Tibial nerve (tissue), 4 donors: Measurements from ENCODE around the gene TLR2. TPM values are rescaled to one million over a fixed set of nuclear protein-coding genes. Genes with fewer than 3 reads are reported as not detected.
A peak's percentile ranks its signal among the peaks of the same experiment; 100 is the strongest.

Experiments used
- DNase-seq, 2 donors: peaks; one replicate each; pipeline ENCODE4 v3.0.0-alpha.2; 2019; ENCODE audit warnings: low spot score in 2 of 2
- H3K27ac ChIP-seq, 4 donors: fragments of 200-600 bp; sonication (generic) in 3 of 4; one replicate each; pipeline ENCODE4 v1.5.1; 2017 to 2019; ENCODE audit warnings: mild to moderate bottlenecking in 1 of 4
- H3K27me3 ChIP-seq, 2 donors: fragments of 200-600 bp; sonication (generic) in 1 of 2; one replicate each; pipeline versions ENCODE4 v1.5.1 to v1.6.0; 2017 to 2019
- H3K36me3 ChIP-seq, 3 donors: fragments of 200-600 bp; sonication (generic); one replicate each; pipeline ENCODE4 v1.5.1; 2018 to 2019
- H3K4me1 ChIP-seq, 4 donors: fragments of 200-600 bp; sonication (generic) in 3 of 4; one replicate each; pipeline ENCODE4 v1.5.1; 2017 to 2019
- H3K4me3 ChIP-seq, 4 donors: fragments of 200-600 bp; sonication (generic) in 3 of 4; one replicate each; pipeline ENCODE4 v1.5.1; 2017 to 2019; ENCODE audit warnings: mild to moderate bottlenecking in 1 of 4, moderate library complexity in 1 of 4
- H3K9me3 ChIP-seq, 4 donors: fragments of 200-600 bp; sonication (generic) in 3 of 4; one replicate each; pipeline ENCODE4 v1.5.1; 2017 to 2019
- CTCF ChIP-seq, 5 experiments: fragments of 200-600 bp in 3 of 5; fragments of 450-650 bp in 2 of 5; sonication (generic) in 3 of 5; IDR thresholded peaks; one replicate each; pipeline ENCODE4 v1.5.1; 2016 to 2019; ENCODE audit warnings: antibody characterized with exemption in 5 of 5, mild to moderate bottlenecking in 3 of 5, moderate library complexity in 2 of 5
- EP300 ChIP-seq, 2 donors: sonication (generic); formaldehyde crosslinking; IDR thresholded peaks; one replicate each; pipeline ENCODE4 v1.6.1; 2017; ENCODE audit warnings: antibody characterized with exemption in 2 of 2, mild to moderate bottlenecking in 1 of 2
- POLR2A ChIP-seq, 2 donors: fragments of 450-650 bp; IDR thresholded peaks; one replicate each; pipeline ENCODE4 v1.6.1; 2017; ENCODE audit warnings: antibody characterized with exemption in 2 of 2, mild to moderate bottlenecking in 2 of 2, moderate library complexity in 2 of 2
- WGBS, 2 donors: methylation state at CpG; one replicate each; pipeline ENCODE4 v1.1.5; 2018; 5-methylcytosine and 5-hydroxymethylcytosine counted together
- total RNA-seq, 4 donors: library from RNA; depleted of rRNA; stranded (reverse); fragments of >200 nt; gene quantifications; one replicate each; pipeline ENCODE4 v1.1.0, GENCODE V29; 2016

TLR2 gene
- total RNA-seq, 4 donors from 2014 or later: 25.1 to 44.6 (median 36.3) TPM

DNA sequence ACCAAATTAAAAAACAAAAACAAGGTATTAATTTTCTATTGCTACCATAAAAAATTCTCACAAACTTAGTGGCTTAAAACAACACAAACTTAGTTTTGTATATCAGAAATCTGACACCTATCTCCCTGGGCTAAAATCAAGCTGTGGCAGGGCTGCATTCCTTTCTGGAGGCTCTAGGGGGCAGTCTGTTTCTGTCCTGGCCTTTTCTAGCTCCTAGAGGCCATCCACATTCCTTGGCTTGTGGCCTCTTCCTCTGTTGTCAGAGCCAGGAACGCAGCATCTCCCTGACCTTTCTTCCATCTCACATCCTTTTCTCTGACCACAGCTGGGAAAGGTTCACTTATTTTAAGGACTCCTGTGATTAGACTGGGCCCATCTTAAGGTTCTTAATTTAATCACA is 38.9 kb upstream of the TLR2 start:
- H3K27me3 ChIP-seq: no peaks in the 10 kb centered on the region
- DNase-seq: no peak
- 78 to 81% methylated on average over 1 of the region's 1 CpG for WGBS, 2 donors
- no peak overlapping the region for H3K4me3 ChIP-seq
- peaks cover 0 to 4% (median 0%) of the 10 kb centered on the region in 4 donors for H3K9me3 ChIP-seq
- H3K27ac ChIP-seq: no peak overlapping the region
- no peaks in the 10 kb centered on the region for H3K4me1 ChIP-seq
- TF ChIP-seq POLR2A (IDR thresholded peaks at IDR 0.05) (no peak), CTCF (IDR thresholded peaks at IDR 0.05) (no peak), EP300 (IDR thresholded peaks at IDR 0.05) (no peak)
- H3K36me3 ChIP-seq: no peaks in the 10 kb centered on the region

DNA sequence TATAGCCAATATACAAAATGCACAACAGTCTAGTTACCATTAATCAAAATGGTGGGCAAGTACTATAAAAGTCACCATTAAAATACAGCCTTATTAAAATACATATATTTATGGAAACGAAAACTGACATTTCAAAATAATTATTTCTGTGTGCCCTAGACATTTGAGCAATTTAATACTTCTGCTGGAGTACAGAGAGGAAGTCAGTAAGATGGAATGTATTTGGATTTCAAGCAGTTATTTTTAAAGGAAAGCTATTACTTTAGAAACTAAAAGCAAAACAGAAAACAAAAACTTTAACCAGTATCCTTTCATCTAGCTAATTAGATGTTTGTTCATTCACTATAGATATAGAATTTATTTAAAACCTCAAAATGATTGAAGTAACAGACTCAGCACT is 37.8 kb upstream of the TLR2 start:
- TF ChIP-seq EP300 (IDR thresholded peaks at IDR 0.05): no peak
- TF ChIP-seq CTCF (IDR thresholded peaks at IDR 0.05): no peak
- no peak for TF ChIP-seq POLR2A (IDR thresholded peaks at IDR 0.05)
- DNase-seq: no peak
- no peak overlapping the region for H3K27ac ChIP-seq
- H3K27me3 ChIP-seq: no peaks in the 10 kb centered on the region
- H3K36me3 ChIP-seq: no peaks in the 10 kb centered on the region
- no peaks in the 10 kb centered on the region for H3K4me1 ChIP-seq
- H3K9me3 ChIP-seq: peaks cover 0 to 4% (median 0%) of the 10 kb centered on the region in 4 donors
- no peak overlapping the region for H3K4me3 ChIP-seq
- WGBS, 2 donors: 41 to 42% methylated on average over 1 of the region's 1 CpG

DNA sequence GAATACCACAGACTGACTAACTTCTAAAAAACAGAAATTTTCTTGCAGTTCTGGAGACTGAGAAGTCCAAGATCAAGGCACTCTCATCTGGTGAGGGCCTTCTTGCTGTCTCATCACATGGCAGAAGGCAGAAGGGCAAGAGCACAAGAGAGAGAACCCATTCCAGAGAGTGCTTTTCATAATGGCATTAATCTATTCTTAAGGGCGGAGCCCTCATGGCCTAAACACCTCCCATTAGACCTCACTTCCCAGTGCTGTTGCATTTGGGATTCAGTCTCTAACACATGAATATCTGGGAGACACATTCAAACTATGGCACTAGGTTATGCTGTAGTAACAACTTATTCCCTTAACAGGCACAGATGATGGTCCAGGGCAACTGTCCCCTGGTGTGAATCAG is 37.1 kb upstream of the TLR2 start:
- H3K4me1 ChIP-seq: no peaks in the 10 kb centered on the region
- no peak for DNase-seq
- no peaks in the 10 kb centered on the region for H3K36me3 ChIP-seq
- 93 to 95% methylated on average over 1 of the region's 1 CpG for WGBS, 2 donors
- peaks cover 0 to 4% (median 0%) of the 10 kb centered on the region in 4 donors for H3K9me3 ChIP-seq
- H3K27ac ChIP-seq: no peak overlapping the region
- TF ChIP-seq CTCF (IDR thresholded peaks at IDR 0.05) (no peak), EP300 (IDR thresholded peaks at IDR 0.05) (no peak)
- no peaks in the 10 kb centered on the region for H3K27me3 ChIP-seq
- no peak overlapping the region for H3K4me3 ChIP-seq

GRCh38 chr4:153647975-153648374 is 36.1 kb upstream of the TLR2 start:
- Histone ChIP-seq H3K36me3 (no peaks in the 10 kb centered on the region), H3K4me1 (no peaks in the 10 kb centered on the region), H3K4me3 (no peak overlapping the region), H3K27ac (no peak overlapping the region), H3K27me3 (no peaks in the 10 kb centered on the region), H3K9me3 (peaks cover 0 to 4% (median 0%) of the 10 kb centered on the region in 4 donors)
- DNase-seq: no peak
- whole genome bisulfite sequencing, 2 donors: 71 to 73% methylated on average over 4 of the region's 4 CpGs
- TF ChIP-seq EP300 (IDR thresholded peaks at IDR 0.05): no peak
- no peak for TF ChIP-seq CTCF (IDR thresholded peaks at IDR 0.05)
- no peak for TF ChIP-seq POLR2A (IDR thresholded peaks at IDR 0.05)

DNA sequence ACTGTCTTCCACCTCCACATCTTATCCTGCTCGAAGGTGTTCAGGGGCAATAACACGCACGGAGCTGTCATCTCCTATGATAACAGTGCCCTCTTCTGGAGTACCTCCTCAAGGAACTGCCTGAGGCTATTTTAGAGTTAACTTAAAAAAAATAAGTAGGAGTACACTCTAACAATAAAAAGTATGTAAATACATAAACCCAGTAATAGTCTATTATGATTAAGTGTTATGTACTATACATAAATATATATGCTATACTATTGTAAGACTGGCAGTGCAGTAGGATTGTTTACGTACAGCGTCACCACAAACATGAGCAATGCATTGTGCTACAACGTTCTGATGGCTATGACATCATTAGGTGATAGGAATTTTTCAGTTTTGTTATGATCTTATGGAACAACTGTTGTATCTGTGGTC is 34.5 kb upstream of the TLR2 start:
- no peaks in the 10 kb centered on the region for H3K4me1 ChIP-seq
- TF ChIP-seq CTCF (IDR thresholded peaks at IDR 0.05) (peak in 1 of 5 experiments; percentile 15), EP300 (IDR thresholded peaks at IDR 0.05) (no peak)
- no peak overlapping the region for H3K4me3 ChIP-seq
- DNase-seq: no peak
- peaks cover 0 to 4% (median 0%) of the 10 kb centered on the region in 4 donors for H3K9me3 ChIP-seq
- H3K27me3 ChIP-seq: no peaks in the 10 kb centered on the region
- no peaks in the 10 kb centered on the region for H3K36me3 ChIP-seq
- 58 to 60% methylated on average over 6 of the region's 6 CpGs for WGBS, 2 donors
- no peak overlapping the region for H3K27ac ChIP-seq
